Right kidney (tissue), 1 donor: ENCODE results near the gene SYNE1.
"Not testable (repeated sequence)": the region's sequence is repeated elsewhere in the genome, so short reads cannot be mapped to it uniquely, and the experiment has no call there.

Experiments used
- DNase-seq: peaks from one replicate; pipeline ENCODE4 v3.0.0-alpha.2; 2016

The SYNE1 gene

DNA sequence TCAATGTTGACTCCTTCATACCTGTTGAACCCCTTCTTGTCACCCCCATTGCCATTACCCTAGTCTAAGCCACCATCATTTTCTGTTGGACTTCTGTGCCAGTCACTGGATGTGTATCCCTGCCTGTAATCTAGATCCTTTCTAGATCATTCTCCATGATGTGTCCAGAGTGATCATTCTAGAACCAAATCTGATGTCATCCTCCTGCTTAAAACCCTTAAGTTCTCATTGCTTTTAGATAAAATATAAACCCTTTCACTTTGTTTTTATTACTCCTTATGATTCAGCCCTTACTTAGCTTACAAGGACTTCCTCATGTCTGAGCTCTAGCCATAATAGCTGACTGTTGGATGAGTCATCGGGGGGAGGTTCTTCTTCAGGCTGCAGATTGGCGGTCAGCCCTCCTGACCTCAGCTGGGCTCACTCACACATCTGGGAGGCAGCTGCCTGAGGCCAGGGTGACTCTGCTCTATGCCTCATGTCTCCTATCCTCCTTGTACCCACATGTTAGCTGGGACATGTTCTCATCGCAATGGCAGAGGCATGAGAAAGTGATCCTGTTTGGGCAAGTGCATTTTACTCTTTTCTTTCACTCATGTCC, 542.1 kb downstream of the SYNE1 start:
- no peak for DNase-seq

GRCh38 chr6:152094276-152094675, 542.9 kb downstream of the SYNE1 start:
- DNase-seq: no peak

GRCh38 chr6:152093711-152094110, 543.5 kb downstream of the SYNE1 start:
- no peak for DNase-seq

DNA sequence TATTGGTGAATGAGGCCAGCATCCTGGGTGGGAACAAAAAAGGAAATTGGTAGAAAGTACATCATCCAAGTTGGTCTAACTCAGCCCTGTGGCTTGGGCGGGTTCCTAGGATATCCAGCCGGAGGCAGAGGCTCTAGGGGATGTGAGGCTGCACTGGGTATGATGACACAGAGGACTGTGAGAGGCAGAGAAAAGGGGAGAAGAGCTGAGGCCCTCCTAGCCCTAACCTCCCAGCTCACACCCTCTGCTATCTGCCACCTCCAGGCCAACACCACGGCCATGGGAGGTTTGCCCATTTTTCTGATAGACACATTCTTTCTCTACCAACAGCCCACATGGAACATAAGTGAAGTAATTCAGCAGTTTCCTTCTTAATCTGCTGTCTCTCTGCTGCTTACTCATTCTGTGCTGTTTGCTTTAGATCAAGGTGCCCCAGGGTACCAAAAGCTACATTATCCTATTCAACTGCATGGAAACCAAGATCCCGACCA, 545.3 kb downstream of the SYNE1 start:
- no peak for DNase-seq

- DNase-seq: no peak
Measured at GRCh38 chr6:152091201-152091600, 546.0 kb downstream of the SYNE1 start.

- no peak for DNase-seq
Measured at GRCh38 chr6:152089992-152090391, 547.2 kb downstream of the SYNE1 start.

DNA sequence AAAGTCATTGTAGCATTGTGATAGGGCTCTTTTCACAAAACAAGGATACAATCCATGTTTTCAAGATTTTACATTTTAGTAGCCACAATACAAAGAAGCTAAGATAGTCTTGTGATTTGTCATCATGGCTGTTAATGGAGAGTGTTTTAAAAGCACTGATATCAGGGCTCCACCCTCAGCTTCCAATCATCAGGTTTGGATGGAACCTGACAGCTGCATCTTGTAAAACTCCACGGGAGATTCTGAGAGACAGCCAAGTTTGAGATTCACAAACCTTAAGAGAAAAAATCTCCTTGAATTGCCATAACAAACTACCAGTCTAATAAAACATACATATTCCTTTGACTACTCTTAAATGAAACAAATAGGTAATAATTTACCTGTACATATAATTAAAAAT, 549.5 kb downstream of the SYNE1 start:
- DNase-seq: no peak

DNA sequence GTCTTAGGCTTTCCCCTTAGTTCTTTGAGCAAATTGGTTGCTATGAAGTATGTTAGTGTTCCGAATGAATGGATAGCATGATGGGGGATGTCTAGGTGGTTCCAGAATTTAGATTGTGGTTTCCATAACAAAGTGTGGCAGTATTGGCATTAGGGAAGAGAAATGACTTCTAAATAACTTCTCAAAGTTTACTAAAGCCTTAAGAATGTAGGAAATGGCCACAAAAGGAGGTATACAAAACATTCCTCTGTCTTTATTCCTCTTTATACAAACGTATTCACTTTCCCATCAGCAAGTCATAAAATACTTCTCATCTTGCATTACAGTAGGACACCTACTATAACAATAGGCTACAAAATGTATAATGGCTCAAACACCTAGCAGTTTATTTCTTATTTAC, 550.1 kb downstream of the SYNE1 start:
- no peak for DNase-seq

DNA sequence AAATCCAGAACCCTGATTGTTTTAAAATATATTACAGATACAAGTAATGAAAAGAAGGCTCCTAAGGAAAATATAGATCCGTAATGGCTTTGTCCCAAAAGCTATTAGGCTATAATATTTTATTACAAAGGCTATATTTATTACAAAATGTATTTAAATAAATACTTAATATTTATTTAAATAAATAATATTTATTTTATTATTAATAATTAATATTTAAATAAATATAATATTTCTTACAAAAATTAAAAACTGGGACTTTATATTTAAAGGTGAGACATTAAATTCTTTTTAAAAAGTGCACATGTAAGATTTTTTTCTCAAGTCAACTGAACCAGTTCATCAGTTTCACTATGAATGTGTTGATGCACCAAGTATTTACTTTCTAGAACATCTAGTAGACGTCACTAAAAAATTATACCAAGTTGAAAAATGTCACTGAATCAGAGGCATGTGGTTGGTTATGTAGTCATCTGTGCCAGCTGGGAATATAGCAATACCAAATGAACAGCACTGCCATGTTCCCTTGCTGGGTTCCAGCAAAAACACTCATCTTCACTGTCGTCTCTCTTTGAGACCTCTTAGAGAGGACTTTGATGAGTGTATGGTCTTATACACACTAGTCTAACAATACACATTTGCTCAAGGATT, 550.8 kb downstream of the SYNE1 start:
- DNase-seq: no peak

DNA sequence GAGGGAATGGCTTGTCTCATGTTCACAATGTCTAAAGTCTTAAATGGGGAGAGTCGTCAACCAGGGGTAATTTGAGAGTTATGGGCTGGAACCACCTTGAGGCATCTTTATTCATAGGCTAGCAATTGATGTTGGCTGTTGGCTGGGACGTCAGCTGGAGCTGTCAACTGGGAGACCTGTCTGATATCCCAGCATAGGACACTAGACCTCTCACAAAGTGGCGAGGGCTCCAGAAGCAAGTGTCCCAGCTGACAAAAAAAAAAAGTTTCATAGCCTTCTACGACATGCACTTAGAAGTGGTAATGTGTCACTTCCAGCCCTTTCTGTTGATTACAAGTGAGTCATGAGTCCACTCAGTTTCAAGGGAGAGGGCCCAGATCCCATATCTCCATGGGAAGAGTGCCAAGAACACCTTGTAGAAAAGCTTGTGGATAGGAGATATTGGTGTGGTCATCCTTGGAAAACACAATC, 551.7 kb downstream of the SYNE1 start:
- no peak for DNase-seq

GRCh38 chr6:152078804-152079203, 558.4 kb downstream of the SYNE1 start:
- DNase-seq: no peak

- DNase-seq: no peak
Measured at GRCh38 chr6:152078001-152078400, 559.2 kb downstream of the SYNE1 start.

- not testable (repeated sequence) for DNase-seq
Measured at GRCh38 chr6:152076242-152076641, 560.9 kb downstream of the SYNE1 start.

- DNase-seq: no peak
Measured at GRCh38 chr6:152071843-152072242, 565.3 kb downstream of the SYNE1 start.
